Fibroblast of lung (primary cell): ENCODE data around the gene FBXO46.
"Not testable (repeated sequence)": the region's sequence is repeated elsewhere in the genome, so short reads cannot be mapped to it uniquely, and the experiment has no call there.

ENCODE experiments used
- CTCF ChIP-seq, 2 donors: IDR thresholded peaks in 1 of 2; conservative IDR thresholded peaks in 1 of 2; 1 replicate in 1 of 2; 2 replicates in 1 of 2; pipeline ENCODE4 v1.5.1; 2011 to 2012; ENCODE audit warnings: low read length in 2 of 2, control low read depth in 1 of 2, inconsistent platforms in 1 of 2, low read depth in 1 of 2, mild to moderate bottlenecking in 1 of 2
- EZH2 ChIP-seq: IDR thresholded peaks from 2 replicates; pipeline ENCODE4 v1.5.1; 2012; ENCODE audit warnings: low read length, control low read depth, mild to moderate bottlenecking; ENCODE audit errors: missing control alignments

GRCh38 chr19:45720065-45720464, 10.6 kb downstream of the FBXO46 start:
- TF ChIP-seq CTCF (conservative IDR thresholded peaks at IDR 0.05 in 1 of 2, IDR thresholded peaks at IDR 0.05 in 1 of 2; ENCODE audit: low read depth in 1 of 2, low read length in 2 of 2); EZH2: not testable (repeated sequence)
